Measurements from ENCODE around the gene PSMA6. TPM values are rescaled to one million over a fixed set of nuclear protein-coding genes. Genes with fewer than 3 reads are reported as not detected.

Gene PSMA6
- total RNA-seq, 1 donor from 2014 or later, result 157 TPM

DNA sequence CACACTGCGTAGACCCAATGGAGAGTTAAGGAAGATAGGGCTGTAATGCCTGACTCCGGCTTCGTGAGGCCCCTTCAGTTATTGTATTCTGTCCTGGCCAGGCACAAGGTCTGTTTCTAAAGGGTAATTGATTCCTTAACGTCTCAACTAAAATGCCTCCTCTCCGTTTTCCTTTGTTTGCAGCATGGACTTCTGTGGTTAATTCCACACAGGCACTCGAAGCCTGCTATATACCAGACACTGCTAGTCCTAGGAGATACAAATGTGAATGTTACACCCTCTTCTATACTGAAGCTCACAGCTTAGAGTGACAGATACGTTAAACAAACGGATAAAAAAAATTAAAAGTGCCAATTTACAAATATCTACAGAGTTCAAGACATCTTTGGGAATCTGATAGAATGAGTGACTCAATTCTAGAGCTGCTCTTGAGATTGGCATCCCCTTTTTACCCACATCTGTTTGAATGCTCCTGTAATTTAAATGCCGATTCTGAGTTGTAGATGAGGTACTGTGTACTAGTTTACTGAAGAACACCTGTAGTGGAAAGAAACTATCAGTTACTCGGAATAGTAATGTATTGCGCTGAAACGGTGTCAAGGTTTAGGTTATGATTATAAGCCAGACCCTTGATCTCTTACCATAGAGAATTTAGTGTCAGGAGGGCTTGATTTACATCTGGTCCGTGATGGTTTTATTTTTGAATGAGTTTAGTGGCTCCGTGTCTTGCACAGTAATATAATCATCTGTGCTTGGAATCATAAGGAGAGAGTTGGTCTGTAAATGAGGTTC is 784 bp downstream of the PSMA6 start:
- intact Hi-C loops (cut with DNase I), result loop anchor here (10.0 kb wide), 1 partner anchor 112 kb away; the partner anchor contains the start of gene NFKBIA
- DNase-seq (no peak), ATAC-seq (no peak)
- no peak for TF ChIP-seq CTCF (IDR thresholded peaks at IDR 0.05)
- H3K27ac ChIP-seq, result peak overlapping the region; percentile 91
- H3K4me3 ChIP-seq, result peak overlapping the region; percentile 94
- no peaks in the 10 kb centered on the region for H3K9me3 ChIP-seq
- H3K36me3 ChIP-seq, result no peaks in the 10 kb centered on the region
- peaks cover 35% of the 10 kb centered on the region for H3K4me1 ChIP-seq
- H3K27me3 ChIP-seq, result no peaks in the 10 kb centered on the region

- Histone ChIP-seq H3K4me1 (peaks cover 59% of the 10 kb centered on the region), H3K9me3 (no peaks in the 10 kb centered on the region), H3K36me3 (no peaks in the 10 kb centered on the region), H3K27ac (no peak overlapping the region), H3K27me3 (no peaks in the 10 kb centered on the region), H3K4me3 (no peak overlapping the region)
- intact Hi-C loops (cut with DNase I), result loop anchor here (10.0 kb wide), 1 partner anchor 109 kb away; the partner anchor contains the start of gene NFKBIA
- DNase-seq (no peak), ATAC-seq (peak; percentile 32)
- no peak for TF ChIP-seq CTCF (IDR thresholded peaks at IDR 0.05)
Measured at GRCh38 chr14:35295845-35296161, 3.6 kb downstream of the PSMA6 start.

- H3K36me3 ChIP-seq, result no peaks in the 10 kb centered on the region
- no peak for DNase-seq
- ATAC-seq, result no peak
- no peak overlapping the region for H3K4me3 ChIP-seq
- peaks cover 66% of the 10 kb centered on the region for H3K4me1 ChIP-seq
- intact Hi-C loops (cut with DNase I), result loop anchor here (10.0 kb wide), 1 partner anchor 108 kb away; the partner anchor contains the start of gene NFKBIA
- H3K27me3 ChIP-seq, result no peaks in the 10 kb centered on the region
- no peaks in the 10 kb centered on the region for H3K9me3 ChIP-seq
- H3K27ac ChIP-seq, result no peak overlapping the region
- no peak for TF ChIP-seq CTCF (IDR thresholded peaks at IDR 0.05)
Measured at GRCh38 chr14:35296545-35296944, 4.4 kb downstream of the PSMA6 start.

GRCh38 chr14:35297706-35298105 is 5.5 kb downstream of the PSMA6 start:
- H3K9me3 ChIP-seq, result no peaks in the 10 kb centered on the region
- H3K4me1 ChIP-seq, result peaks cover 69% of the 10 kb centered on the region
- TF ChIP-seq CTCF (IDR thresholded peaks at IDR 0.05), result no peak
- ATAC-seq (no peak), DNase-seq (no peak)
- H3K4me3 ChIP-seq, result no peak overlapping the region
- no peak overlapping the region for H3K27ac ChIP-seq
- no peaks in the 10 kb centered on the region for H3K27me3 ChIP-seq
- no peaks in the 10 kb centered on the region for H3K36me3 ChIP-seq
- intact Hi-C loops (cut with DNase I), result loop anchor here (10.0 kb wide), 1 partner anchor 107 kb away; the partner anchor contains the start of gene NFKBIA

DNA sequence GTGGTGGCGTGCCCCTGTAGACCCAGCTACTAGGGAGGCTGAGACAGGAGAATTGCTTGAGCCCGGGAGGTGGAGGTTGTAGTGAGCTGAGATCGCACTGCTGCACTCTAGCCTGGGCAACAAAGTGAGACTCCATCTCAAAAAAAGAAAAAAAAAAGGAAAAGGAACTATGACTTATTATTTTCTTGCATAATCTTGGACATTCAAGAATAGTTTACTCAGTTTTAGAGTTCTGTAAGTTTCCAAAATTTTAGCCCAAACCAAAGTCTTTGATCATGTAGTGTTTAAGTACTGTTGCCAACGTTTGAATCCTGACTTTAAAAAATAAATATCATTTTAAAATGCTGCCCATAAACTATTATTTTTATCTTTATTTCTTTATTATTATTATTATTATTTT is 6.2 kb downstream of the PSMA6 start:
- intact Hi-C loops (cut with DNase I), result loop anchor here (10.0 kb wide), 1 partner anchor 106 kb away; the partner anchor contains the start of gene NFKBIA
- Histone ChIP-seq H3K36me3 (no peaks in the 10 kb centered on the region), H3K27me3 (no peaks in the 10 kb centered on the region), H3K4me3 (no peak overlapping the region), H3K27ac (no peak overlapping the region), H3K9me3 (no peaks in the 10 kb centered on the region), H3K4me1 (peaks cover 73% of the 10 kb centered on the region)
- no peak for ATAC-seq
- no peak for DNase-seq
- TF ChIP-seq CTCF (IDR thresholded peaks at IDR 0.05), result no peak

All from upper lobe of right lung (tissue), 1 donor.